K562 (cell line): Measurements from ENCODE around the gene MAD1L1. TPM values are rescaled to one million over a fixed set of nuclear protein-coding genes. Genes with fewer than 3 reads are reported as not detected.

ENCODE experiments used
- ATF7 ChIP-seq: fragments of 450-650 bp; IDR thresholded peaks from 2 replicates; pipeline ENCODE4 v1.7.1; 2014; ENCODE audit warnings: mild to moderate bottlenecking, moderate library complexity
- HNRNPK ChIP-seq: fragments of 200-400 bp; formaldehyde crosslinking; IDR thresholded peaks from one replicate; pipeline ENCODE4 v1.6.1; 2018; ENCODE audit warnings: mild to moderate bottlenecking, low read depth, low read length; ENCODE audit not compliant: poor library complexity, severe bottlenecking
- HNRNPUL1 ChIP-seq: fragments of 200-400 bp; formaldehyde crosslinking; IDR thresholded peaks from 2 replicates; pipeline ENCODE4 v1.6.1; 2017; ENCODE audit warnings: low read length
- POLR2G ChIP-seq: fragments of 200-400 bp; formaldehyde crosslinking; IDR thresholded peaks from 2 replicates; pipeline ENCODE4 v1.6.1; 2017; ENCODE audit warnings: low read depth, mild to moderate bottlenecking, antibody characterized with exemption, low read length, moderate library complexity
- TEAD4 ChIP-seq, 2 experiments: sonication (generic) in 1 of 2; formaldehyde crosslinking in 1 of 2; IDR thresholded peaks; 2 replicates each; pipeline versions ENCODE4 v1.6.1 to v1.8.0; 2012 to 2022; ENCODE audit warnings: borderline replicate concordance in 1 of 2, inconsistent platforms in 1 of 2, low read length in 1 of 2, mild to moderate bottlenecking in 1 of 2, missing genetic modification reagents in 1 of 2
- ZBTB17 ChIP-seq: fragments of 450-650 bp; formaldehyde crosslinking; IDR thresholded peaks from 2 replicates; pipeline ENCODE4 v1.4.0; 2020; ENCODE audit warnings: mild to moderate bottlenecking
- ZNF124 ChIP-seq: sonication (generic); formaldehyde crosslinking; IDR thresholded peaks from 2 replicates; pipeline ENCODE4 v1.8.1; 2022; ENCODE audit warnings: missing genetic modification reagents
- polyA plus RNA-seq, 8 experiments: library from polyadenylated mRNA; depleted of rRNA in 4 of 8; stranded (reverse) in 5 of 8; unstranded in 3 of 8; fragments of >200 nt; fragmentation: Nextera tagmentation in 2 of 8; fragmentation: Illumina TruSeq in 1 of 8; extraction: Ambion mirVana in 2 of 8; extraction: Trizol in 1 of 8; gene quantifications; 2 replicates each; pipeline versions ENCODE4 v1.2.1 to v1.2.3, GENCODE V29; 2011 to 2014; ENCODE audit warnings: inconsistent platforms in 1 of 8, missing spikeins in 1 of 8
- total RNA-seq, 7 experiments: library from RNA; depleted of rRNA in 6 of 7; stranded (reverse); fragments of >200 nt in 6 of 7; fragmentation: Illumina TruSeq in 2 of 7; extraction: Trizol in 2 of 7; gene quantifications; 2 replicates each; pipeline versions ENCODE4 v1.2.1 to v1.2.3, GENCODE V29; 2011 to 2021; ENCODE audit warnings: low replicate concordance in 1 of 7
- TF ChIP-seq, protein P1 (sequence below): fragments of 450-650 bp; IDR thresholded peaks from 2 replicates; pipeline ENCODE4 v1.6.1; 2016; ENCODE audit warnings: low read depth
- TF ChIP-seq, protein P2 (sequence below): fragments of 450-650 bp; conservative IDR thresholded peaks from 2 replicates; pipeline ENCODE4 v1.6.1; 2016; ENCODE audit warnings: missing genetic modification characterization, low read depth, mild to moderate bottlenecking, missing compliant biosample characterization, moderate library complexity
- TF ChIP-seq, protein P3 (sequence below), 2 experiments: fragments of 450-650 bp in 1 of 2; sonication (generic) in 1 of 2; formaldehyde crosslinking in 1 of 2; IDR thresholded peaks in 1 of 2; conservative IDR thresholded peaks in 1 of 2; 2 replicates each; pipeline versions ENCODE4 v1.6.1 to v1.8.1; 2016 to 2023; ENCODE audit warnings: mild to moderate bottlenecking in 2 of 2, moderate library complexity in 2 of 2, inconsistent platforms in 1 of 2, missing genetic modification reagents in 1 of 2
- TF ChIP-seq, protein P4 (sequence below): fragments of 450-650 bp; IDR thresholded peaks from 2 replicates; pipeline ENCODE4 v1.6.1; 2017; ENCODE audit warnings: antibody characterized with exemption

The MAD1L1 gene
- total and polyA plus RNA-seq, 9 of the 15 experiments (the other 6 are each of a cell fraction or from before 2014, with no cell fraction given), result 1.7 to 89.7 (median 18.0) TPM

DNA sequence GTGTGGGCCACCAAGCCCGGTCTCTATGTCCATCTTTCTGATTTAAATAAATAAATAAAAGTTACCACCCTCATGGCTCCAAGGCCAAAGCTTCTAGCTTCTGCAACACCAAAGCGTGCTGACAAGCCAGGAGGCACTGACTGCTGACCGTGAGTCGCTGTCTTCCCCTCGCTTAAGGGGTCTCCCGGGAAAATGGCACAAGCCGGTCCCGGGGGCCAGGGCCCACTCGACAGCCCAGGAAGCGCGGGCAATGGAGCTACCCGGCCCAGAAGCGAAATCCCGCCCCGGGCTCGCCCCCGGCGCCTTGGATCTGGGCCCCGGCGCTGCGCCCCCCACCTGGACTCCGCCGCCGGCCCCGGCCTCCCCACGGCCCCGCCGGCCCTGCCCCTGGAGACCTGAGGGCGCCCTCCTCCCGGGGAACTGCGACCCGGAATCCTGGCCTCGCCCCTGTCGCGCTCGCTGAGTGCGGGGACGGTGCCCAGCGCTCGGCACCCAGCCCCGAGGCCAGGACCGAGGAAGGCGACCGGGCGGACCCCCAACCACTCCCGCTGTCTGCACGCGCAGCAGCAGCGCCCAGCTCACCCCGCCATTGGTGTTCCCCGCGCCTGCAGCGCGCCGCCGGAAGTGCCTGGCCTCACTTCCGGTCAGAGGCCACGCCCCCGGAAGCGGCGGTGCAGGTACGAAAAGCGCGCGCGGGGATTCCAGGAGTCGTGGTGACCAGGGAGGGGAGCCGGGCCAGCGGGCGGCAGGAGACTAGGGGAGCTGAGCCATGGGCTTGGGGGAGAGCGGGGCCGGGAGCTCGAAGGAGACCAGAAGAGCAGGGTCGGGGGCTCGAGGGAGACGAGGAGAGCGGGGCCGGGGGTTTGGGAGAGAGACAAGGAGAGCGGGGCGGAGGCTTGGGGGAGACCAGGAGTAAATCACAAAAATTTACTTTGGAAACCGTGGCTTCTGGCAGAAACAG is 9.1 kb upstream of the MAD1L1 start, which contains the start of the genes MRM2 and NUDT1 (continued):
- TF ChIP-seq, protein P1, sequence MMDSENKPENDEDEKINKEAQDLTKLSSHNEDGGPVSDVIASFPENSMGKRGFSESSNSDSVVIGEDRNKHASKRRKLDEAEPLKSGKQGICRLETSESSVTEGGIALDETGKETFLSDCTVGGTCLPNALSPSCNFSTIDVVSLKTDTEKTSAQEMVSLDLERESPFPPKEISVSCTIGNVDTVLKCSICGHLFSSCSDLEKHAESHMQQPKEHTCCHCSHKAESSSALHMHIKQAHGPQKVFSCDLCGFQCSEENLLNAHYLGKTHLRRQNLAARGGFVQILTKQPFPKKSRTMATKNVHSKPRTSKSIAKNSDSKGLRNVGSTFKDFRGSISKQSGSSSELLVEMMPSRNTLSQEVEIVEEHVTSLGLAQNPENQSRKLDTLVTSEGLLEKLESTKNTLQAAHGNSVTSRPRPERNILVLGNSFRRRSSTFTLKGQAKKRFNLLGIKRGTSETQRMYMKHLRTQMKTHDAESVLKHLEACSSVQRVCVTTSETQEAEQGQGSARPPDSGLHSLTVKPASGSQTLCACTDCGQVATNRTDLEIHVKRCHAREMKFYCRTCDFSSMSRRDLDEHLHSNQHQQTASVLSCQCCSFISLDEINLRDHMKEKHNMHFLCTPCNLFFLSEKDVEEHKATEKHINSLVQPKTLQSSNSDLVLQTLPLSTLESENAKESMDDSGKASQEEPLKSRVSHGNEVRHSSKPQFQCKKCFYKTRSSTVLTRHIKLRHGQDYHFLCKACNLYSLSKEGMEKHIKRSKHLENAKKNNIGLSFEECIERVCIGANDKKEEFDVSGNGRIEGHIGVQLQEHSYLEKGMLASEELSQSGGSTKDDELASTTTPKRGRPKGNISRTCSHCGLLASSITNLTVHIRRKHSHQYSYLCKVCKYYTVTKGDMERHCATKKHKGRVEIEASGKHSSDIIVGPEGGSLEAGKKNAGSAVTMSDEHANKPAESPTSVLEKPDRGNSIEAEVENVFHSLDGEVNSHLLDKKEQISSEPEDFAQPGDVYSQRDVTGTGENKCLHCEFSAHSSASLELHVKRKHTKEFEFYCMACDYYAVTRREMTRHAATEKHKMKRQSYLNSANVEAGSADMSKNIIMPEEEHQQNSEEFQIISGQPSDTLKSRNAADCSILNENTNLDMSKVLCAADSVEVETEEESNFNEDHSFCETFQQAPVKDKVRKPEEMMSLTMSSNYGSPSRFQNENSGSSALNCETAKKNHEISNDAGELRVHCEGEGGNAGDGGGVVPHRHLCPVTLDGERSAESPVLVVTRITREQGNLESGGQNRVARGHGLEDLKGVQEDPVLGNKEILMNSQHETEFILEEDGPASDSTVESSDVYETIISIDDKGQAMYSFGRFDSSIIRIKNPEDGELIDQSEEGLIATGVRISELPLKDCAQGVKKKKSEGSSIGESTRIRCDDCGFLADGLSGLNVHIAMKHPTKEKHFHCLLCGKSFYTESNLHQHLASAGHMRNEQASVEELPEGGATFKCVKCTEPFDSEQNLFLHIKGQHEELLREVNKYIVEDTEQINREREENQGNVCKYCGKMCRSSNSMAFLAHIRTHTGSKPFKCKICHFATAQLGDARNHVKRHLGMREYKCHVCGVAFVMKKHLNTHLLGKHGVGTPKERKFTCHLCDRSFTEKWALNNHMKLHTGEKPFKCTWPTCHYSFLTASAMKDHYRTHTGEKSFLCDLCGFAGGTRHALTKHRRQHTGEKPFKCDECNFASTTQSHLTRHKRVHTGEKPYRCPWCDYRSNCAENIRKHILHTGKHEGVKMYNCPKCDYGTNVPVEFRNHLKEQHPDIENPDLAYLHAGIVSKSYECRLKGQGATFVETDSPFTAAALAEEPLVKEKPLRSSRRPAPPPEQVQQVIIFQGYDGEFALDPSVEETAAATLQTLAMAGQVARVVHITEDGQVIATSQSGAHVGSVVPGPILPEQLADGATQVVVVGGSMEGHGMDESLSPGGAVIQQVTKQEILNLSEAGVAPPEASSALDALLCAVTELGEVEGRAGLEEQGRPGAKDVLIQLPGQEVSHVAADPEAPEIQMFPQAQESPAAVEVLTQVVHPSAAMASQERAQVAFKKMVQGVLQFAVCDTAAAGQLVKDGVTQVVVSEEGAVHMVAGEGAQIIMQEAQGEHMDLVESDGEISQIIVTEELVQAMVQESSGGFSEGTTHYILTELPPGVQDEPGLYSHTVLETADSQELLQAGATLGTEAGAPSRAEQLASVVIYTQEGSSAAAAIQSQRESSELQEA, result no peak
- TF ChIP-seq ZNF124 (CRISPR knock-in tag), result no peak
- TF ChIP-seq, protein P2, sequence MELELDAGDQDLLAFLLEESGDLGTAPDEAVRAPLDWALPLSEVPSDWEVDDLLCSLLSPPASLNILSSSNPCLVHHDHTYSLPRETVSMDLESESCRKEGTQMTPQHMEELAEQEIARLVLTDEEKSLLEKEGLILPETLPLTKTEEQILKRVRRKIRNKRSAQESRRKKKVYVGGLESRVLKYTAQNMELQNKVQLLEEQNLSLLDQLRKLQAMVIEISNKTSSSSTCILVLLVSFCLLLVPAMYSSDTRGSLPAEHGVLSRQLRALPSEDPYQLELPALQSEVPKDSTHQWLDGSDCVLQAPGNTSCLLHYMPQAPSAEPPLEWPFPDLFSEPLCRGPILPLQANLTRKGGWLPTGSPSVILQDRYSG, result no peak
- no peak for TF ChIP-seq HNRNPUL1
- peak; percentile 49; the same call in 1 of the 2 replicates for TF ChIP-seq ZBTB17 (CRISPR knock-in tag)
- peak; percentile 98 for TF ChIP-seq POLR2G
- no peak for TF ChIP-seq HNRNPK
- TF ChIP-seq ATF7, result peak; percentile 47; the same call in 1 of the 2 replicates
- TF ChIP-seq, protein P3, sequence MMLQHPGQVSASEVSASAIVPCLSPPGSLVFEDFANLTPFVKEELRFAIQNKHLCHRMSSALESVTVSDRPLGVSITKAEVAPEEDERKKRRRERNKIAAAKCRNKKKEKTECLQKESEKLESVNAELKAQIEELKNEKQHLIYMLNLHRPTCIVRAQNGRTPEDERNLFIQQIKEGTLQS (IDR thresholded peaks at IDR 0.05), result no peak
- TF ChIP-seq, protein P3 (CRISPR knock-in tag; conservative IDR thresholded peaks at IDR 0.05), result no peak
- TF ChIP-seq, protein P4, sequence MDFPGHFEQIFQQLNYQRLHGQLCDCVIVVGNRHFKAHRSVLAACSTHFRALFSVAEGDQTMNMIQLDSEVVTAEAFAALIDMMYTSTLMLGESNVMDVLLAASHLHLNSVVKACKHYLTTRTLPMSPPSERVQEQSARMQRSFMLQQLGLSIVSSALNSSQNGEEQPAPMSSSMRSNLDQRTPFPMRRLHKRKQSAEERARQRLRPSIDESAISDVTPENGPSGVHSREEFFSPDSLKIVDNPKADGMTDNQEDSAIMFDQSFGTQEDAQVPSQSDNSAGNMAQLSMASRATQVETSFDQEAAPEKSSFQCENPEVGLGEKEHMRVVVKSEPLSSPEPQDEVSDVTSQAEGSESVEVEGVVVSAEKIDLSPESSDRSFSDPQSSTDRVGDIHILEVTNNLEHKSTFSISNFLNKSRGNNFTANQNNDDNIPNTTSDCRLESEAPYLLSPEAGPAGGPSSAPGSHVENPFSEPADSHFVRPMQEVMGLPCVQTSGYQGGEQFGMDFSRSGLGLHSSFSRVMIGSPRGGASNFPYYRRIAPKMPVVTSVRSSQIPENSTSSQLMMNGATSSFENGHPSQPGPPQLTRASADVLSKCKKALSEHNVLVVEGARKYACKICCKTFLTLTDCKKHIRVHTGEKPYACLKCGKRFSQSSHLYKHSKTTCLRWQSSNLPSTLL, result no peak
- no peak for TF ChIP-seq TEAD4 (IDR thresholded peaks at IDR 0.05; ENCODE audit: low read length)
- no peak for TF ChIP-seq TEAD4 (CRISPR knock-in tag; IDR thresholded peaks at IDR 0.05; ENCODE audit: borderline replicate concordance)
